Stimulated activated CD4-positive, alpha-beta T cell treated with anti-CD3 and anti-CD28 coated beads, Interleukin-2, amount 100 ng/mL, for 48 hours (primary cell): ENCODE results near the gene CLCN2.

ENCODE experiments used
- DNase-seq, 2 donors: peaks; one replicate each; pipeline ENCODE4 v3.0.0-alpha.2; 2020

CLCN2 gene

DNA sequence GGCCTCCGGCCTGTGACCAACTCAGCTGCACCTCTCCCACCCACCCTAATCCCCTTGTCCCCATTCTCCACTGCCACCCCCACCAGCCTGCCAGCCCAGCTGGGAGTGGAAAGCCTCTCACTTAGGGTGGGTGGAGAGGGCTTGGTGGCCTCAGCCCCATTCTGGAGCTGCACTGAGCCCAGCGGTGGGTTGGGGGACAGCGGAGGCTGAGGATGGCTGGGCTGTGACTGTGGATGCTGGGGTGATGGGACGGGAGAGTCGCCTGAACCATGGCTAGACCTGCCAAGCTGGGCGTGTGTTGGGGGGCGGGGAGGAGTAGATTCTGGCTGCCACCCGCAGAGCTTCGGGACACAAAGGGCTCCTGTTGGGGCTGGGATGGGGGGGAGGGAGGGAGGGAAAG is 1.8 kb downstream of the CLCN2 start:
- no peak for DNase-seq

DNA sequence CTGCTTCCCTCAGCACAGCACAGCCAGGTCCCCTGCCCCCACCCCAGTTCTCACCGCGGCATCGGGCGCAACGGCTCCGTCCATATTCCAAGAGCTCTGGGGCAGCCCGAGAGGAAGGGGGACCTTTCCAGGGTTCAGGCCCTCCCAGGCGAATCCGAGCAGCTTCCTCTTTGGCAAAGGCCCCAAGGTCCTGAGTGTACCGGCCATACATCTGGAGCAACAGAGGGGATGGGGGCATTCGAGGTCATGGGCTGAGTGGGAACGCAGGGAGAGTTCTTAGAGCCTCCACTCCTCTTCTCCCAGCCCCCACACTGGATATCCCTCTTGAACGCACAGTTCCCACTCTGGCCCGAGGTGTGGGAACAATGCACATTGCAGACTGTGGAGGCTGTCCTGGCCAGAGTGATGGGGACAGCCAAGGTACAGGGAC is 2.5 kb downstream of the CLCN2 start:
- DNase-seq, result no peak

DNA sequence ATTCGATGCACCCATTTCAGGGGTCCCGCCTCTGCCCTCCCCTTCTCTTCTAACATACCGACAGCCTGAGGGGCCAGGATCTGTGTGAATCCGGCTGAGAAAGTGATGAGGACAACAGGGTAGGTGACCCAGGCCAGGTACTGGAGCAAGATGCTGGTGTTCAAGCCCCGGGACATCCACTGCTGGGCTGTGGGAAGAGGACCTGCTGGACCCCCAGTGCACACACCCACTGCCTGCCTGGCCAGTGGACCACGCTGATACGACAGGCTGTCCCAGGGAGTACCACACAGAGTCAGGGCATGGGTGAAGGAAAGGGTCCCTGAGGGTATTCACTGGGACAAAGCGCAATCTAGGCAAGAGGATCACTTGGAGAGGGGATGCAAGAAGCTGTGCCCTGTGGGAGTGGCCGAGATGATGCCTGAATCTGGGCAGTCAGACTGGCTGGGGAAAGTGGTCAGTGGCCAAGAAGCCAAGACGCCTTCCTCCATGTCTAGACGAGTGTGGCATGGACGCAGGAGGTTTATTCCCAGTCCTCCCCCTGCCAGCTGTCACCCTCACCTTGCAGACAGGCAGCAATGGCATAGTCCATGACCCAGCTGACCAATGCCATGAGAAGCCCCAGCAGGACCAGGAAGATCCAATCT is 3.2 kb downstream of the CLCN2 start:
- DNase-seq, result no peak

- no peak for DNase-seq
Observed at GRCh38 chr3:184357248-184358123, 3.9 kb downstream of the CLCN2 start.

- no peak for DNase-seq
Observed at GRCh38 chr3:184355261-184356040, 6.0 kb downstream of the CLCN2 start.

DNA sequence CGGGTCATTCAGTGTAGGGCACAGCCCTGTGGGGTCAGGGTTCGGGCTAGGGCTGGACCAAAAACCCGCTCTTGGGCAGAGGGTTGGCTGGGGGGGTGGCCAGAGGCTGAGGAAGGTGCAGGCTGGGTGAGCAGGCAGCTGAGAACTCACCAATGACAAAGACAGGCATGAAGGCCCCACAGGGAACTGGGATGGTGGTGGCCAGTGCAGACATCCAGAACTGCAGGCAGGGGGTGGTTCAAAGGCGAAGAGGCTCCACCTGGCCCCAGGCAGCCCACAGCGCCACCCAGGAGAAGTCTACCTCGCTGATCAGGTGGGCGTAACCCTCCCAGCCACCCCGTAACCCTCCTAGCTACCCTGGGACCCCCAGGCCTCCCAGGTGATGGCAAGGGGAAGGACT is 6.7 kb downstream of the CLCN2 start:
- no peak for DNase-seq

DNA sequence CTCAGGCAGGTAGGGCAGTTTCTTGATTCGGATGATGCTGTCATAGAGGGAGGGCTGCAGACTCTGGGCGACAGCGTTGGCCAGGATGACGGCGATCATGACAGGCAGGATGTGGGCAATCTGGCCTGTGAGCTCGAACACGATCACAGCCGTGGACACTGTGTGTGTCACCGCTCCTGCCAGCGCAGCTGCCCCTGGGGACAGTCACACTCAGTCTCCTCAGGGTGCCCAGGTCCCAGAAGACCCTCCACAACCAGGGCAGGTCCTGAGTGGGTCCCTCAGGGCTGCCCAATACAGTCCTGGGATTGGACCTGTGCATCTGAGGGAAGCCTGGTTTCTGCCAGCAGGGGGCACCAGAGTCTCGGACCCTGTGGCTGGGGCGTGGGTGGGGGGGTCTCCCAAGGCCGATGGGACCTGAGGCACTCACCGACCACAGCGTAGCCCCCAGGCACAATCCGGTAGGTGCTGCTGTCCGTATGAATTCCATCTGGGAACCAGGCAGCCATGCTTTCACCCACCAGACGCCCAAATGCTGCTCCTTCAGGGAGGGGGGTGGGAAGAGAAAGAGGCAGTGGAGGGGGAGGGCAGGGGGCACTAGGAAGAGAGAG is 7.2 kb downstream of the CLCN2 start:
- DNase-seq, result peak; percentile 62 to 63

GRCh38 chr3:184353546-184353941 is 7.9 kb downstream of the CLCN2 start:
- DNase-seq, result no peak

GRCh38 chr3:184352897-184353545 is 8.4 kb downstream of the CLCN2 start:
- DNase-seq, result no peak

GRCh38 chr3:184352149-184352785 is 9.1 kb downstream of the CLCN2 start:
- DNase-seq, result no peak

- DNase-seq, result no peak
Observed at GRCh38 chr3:184351511-184352148, 9.8 kb downstream of the CLCN2 start.

GRCh38 chr3:184350618-184351017 is 10.8 kb downstream of the CLCN2 start:
- DNase-seq, result no peak

GRCh38 chr3:184349563-184350470 is 11.6 kb downstream of the CLCN2 start:
- no peak for DNase-seq

GRCh38 chr3:184348057-184348382 is 13.4 kb downstream of the CLCN2 start:
- DNase-seq, result no peak

DNA sequence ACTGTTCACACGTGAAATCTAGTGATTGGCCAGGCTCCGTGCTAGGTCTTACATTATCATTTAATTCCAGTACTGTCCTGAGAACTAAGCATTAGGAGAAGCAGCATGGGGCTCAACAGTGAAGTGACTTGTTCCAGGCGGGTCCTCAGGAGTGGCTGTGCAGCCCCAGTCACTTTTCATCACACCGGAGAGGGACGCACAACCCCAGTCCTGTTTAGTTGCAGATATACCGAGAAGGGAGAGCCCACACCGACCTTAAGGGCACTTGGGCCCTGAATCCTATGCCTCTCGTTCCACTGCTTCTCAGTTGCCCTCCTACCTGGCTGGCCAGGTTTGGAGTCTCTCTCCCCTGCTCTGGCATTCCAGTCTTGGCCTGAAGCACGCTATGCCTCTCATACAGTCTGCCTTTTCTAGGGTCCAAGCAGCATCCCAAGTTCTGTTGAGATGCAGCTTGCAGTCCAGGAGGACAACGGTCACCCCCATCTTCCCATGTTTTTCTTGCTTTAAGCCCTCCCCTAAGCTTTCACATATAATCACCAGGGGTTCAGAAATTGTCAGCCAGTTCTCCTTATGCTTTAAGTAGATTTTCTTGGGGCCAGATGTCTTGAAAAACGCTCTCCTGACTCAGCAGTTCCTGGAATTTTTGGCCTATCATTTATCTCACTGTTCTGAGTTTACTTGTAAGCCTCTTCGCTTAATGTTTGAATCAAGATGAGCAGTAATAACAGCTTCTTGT is 13.9 kb downstream of the CLCN2 start:
- DNase-seq, result no peak

DNA sequence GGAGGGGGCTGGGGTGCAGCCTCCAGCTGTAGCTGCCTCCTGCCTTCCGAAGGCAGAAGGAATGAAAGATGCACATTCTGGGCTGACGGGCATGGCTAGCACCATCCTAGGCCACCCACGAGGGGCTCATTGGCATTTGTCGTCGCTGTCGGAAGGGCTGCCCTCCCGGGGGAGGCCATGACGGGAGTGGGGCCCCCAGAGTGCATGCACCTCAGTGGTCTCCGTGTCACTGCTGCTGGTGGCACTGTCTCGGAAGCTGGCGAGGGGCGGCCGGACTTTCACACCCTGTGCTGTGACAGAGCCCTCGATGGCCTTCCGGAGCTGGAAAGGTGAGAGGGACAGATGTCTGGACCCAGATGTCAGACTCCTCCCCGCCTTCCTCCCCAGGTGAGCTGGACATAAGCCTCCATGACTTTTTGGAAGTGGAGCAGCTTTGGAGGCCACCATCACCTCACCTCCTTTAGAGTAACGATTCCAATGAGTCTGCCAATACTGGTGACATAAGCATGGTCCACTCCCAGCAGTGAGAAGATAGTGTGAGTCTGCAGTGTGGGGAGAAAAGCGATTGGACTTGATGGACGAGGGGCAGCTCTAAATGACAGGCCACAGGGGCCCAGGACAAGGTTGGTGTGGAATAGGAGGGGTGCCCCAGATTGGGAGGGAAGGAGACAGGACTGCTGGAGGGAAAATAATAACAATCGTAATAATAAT is 14.8 kb downstream of the CLCN2 start:
- DNase-seq, result no peak

GRCh38 chr3:184345317-184346144 is 15.9 kb downstream of the CLCN2 start:
- no peak for DNase-seq
